PC-3 (cell line): ENCODE measurements around the gene LCP1.

Experiments used
- EZH2 ChIP-seq: fragments of 300-600 bp; sonication (generic); IDR thresholded peaks from one replicate; pipeline ENCODE4 v1.6.1; 2017; ENCODE audit warnings: antibody characterized with exemption, mild to moderate bottlenecking, low read length; ENCODE audit not compliant: unreplicated experiment
- EZH2phosphoT487 ChIP-seq: fragments of 300-600 bp; sonication (generic); IDR thresholded peaks from 2 replicates; pipeline ENCODE4 v1.6.1; 2018; ENCODE audit warnings: mild to moderate bottlenecking, antibody characterized with exemption, low read length, borderline replicate concordance
- TF ChIP-seq, protein P1 (sequence below): fragments of 300-600 bp; sonication (generic); conservative IDR thresholded peaks from 2 replicates; pipeline ENCODE4 v1.5.1; 2017; ENCODE audit warnings: antibody characterized with exemption, low read depth, mild to moderate bottlenecking, low read length

- TF ChIP-seq EZH2phosphoT487 = no peak
- TF ChIP-seq, protein P1, sequence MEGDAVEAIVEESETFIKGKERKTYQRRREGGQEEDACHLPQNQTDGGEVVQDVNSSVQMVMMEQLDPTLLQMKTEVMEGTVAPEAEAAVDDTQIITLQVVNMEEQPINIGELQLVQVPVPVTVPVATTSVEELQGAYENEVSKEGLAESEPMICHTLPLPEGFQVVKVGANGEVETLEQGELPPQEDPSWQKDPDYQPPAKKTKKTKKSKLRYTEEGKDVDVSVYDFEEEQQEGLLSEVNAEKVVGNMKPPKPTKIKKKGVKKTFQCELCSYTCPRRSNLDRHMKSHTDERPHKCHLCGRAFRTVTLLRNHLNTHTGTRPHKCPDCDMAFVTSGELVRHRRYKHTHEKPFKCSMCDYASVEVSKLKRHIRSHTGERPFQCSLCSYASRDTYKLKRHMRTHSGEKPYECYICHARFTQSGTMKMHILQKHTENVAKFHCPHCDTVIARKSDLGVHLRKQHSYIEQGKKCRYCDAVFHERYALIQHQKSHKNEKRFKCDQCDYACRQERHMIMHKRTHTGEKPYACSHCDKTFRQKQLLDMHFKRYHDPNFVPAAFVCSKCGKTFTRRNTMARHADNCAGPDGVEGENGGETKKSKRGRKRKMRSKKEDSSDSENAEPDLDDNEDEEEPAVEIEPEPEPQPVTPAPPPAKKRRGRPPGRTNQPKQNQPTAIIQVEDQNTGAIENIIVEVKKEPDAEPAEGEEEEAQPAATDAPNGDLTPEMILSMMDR = no peak
- TF ChIP-seq EZH2 = no peak
Observed at GRCh38 chr13:46103037-46103436, 78.9 kb downstream of the LCP1 start.
